Stimulated activated naive CD4-positive, alpha-beta T cell (primary cell): ENCODE results near the gene SNAPIN.

ENCODE experiments used
- DNase-seq, 6 experiments: peaks; one replicate each; lab custom pipeline; 2025; lab: John Stamatoyannopoulos, UW

The SNAPIN gene

GRCh38 chr1:153678519-153679336 lies 20.2 kb downstream of the SNAPIN start, which contains the start of gene NPR1:
Gene NPR1 (plus strand): TSS chr1:153678688. CDS start chr1:153679109, 421 bp downstream.
- peak in 1 of 6 experiments; percentile 40 for DNase-seq

- peak in 3 of 6 experiments; percentile 22 to 33 (median 32) for DNase-seq
These were observed 21.0 kb downstream of the SNAPIN start for GRCh38 chr1:153679337-153680119.

GRCh38 chr1:153680120-153680403 lies 21.6 kb downstream of the SNAPIN start:
- no peak for DNase-seq

- no peak for DNase-seq
These were observed 24.2 kb downstream of the SNAPIN start for GRCh38 chr1:153682730-153683129.

- no peak for DNase-seq
These were observed 25.4 kb downstream of the SNAPIN start for GRCh38 chr1:153683854-153684253.

GRCh38 chr1:153684892-153685291 lies 26.4 kb downstream of the SNAPIN start:
- DNase-seq = no peak

GRCh38 chr1:153685544-153686340 lies 27.2 kb downstream of the SNAPIN start:
- no peak for DNase-seq

GRCh38 chr1:153687346-153688125 lies 29.0 kb downstream of the SNAPIN start:
- DNase-seq = no peak

GRCh38 chr1:153688276-153688675 lies 29.8 kb downstream of the SNAPIN start:
- no peak for DNase-seq

- no peak for DNase-seq
These were observed 30.3 kb downstream of the SNAPIN start for GRCh38 chr1:153688736-153689328.

- no peak for DNase-seq
These were observed 35.0 kb downstream of the SNAPIN start for GRCh38 chr1:153693466-153693865.

- no peak for DNase-seq
These were observed 38.2 kb downstream of the SNAPIN start for GRCh38 chr1:153696741-153697140.

GRCh38 chr1:153697191-153698019 lies 38.9 kb downstream of the SNAPIN start:
- no peak for DNase-seq

GRCh38 chr1:153698020-153698922 lies 39.8 kb downstream of the SNAPIN start:
- DNase-seq = no peak

- no peak for DNase-seq
These were observed 40.6 kb downstream of the SNAPIN start for GRCh38 chr1:153698923-153699714.

GRCh38 chr1:153699768-153700167 lies 41.3 kb downstream of the SNAPIN start:
- no peak for DNase-seq

GRCh38 chr1:153705484-153705883 lies 47.0 kb downstream of the SNAPIN start:
- DNase-seq = no peak

- no peak for DNase-seq
These were observed 52.5 kb downstream of the SNAPIN start for GRCh38 chr1:153711026-153711425.
